ENCODE results near the gene GABBR1.

DNA sequence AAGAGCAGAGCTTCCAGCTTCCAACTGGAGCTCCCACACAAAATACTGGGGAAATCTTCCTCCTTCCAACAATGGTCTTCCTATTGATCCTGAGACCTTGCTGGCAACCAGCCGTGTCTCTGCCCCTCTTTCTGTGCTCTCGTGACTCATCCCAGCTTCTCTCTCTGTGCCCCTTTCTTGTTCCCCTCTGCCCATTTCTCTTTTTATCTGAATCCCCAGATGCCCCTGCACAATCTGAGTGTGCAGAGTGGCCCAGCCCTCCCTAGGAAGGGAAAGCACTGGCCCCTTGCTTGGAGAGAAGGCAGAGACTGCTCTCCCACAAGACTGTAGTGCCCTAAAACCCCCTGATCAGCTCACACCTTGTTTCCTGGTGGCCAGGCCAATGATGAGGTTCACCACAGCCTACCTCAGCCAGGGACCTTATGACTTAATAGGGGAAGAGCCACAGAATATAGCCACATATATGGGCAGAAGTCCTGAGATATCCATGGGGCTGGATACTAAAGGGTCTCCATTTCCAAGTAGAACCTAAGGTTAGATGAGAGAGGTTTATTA is 122.2 kb downstream of the GABBR1 start:
- TF ChIP-seq, protein P1, sequence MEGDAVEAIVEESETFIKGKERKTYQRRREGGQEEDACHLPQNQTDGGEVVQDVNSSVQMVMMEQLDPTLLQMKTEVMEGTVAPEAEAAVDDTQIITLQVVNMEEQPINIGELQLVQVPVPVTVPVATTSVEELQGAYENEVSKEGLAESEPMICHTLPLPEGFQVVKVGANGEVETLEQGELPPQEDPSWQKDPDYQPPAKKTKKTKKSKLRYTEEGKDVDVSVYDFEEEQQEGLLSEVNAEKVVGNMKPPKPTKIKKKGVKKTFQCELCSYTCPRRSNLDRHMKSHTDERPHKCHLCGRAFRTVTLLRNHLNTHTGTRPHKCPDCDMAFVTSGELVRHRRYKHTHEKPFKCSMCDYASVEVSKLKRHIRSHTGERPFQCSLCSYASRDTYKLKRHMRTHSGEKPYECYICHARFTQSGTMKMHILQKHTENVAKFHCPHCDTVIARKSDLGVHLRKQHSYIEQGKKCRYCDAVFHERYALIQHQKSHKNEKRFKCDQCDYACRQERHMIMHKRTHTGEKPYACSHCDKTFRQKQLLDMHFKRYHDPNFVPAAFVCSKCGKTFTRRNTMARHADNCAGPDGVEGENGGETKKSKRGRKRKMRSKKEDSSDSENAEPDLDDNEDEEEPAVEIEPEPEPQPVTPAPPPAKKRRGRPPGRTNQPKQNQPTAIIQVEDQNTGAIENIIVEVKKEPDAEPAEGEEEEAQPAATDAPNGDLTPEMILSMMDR (optimal IDR thresholded peaks at IDR 0.05 in 1 of 3, IDR thresholded peaks at IDR 0.05 in 1 of 3, conservative IDR thresholded peaks at IDR 0.05 in 1 of 3; ENCODE audit: extremely low read depth in 1 of 3, insufficient read depth in 2 of 3, low read length in 3 of 3) = no peak
- no peak for TF ChIP-seq EZH2 (IDR thresholded peaks at IDR 0.05; ENCODE audit: low read length)

Data from keratinocyte (primary cell).